GM23338 (cell line): ENCODE results near the gene HPX. TPM values are rescaled to one million over a fixed set of nuclear protein-coding genes. Genes with fewer than 3 reads are reported as not detected.

Source experiments
- ATAC-seq: fragments of 200-7000 bp; cut with Tn5 transposase; 3 replicates; pipeline ENCODE4 v1.9.1; 2020
- DNase-seq: peaks from one replicate; pipeline ENCODE4 v3.0.0-alpha.2; 2015; ENCODE audit warnings: low spot score
- H2AFZ ChIP-seq: fragments of 200-600 bp; sonication (generic); 2 replicates; pipeline ENCODE4 v1.8.0; 2016; ENCODE audit warnings: antibody characterized with exemption, mild to moderate bottlenecking, moderate library complexity
- H3F3A ChIP-seq: fragments of 200-600 bp; sonication (generic); replicated peaks from 2 replicates; pipeline ENCODE4 v1.8.0; 2017; ENCODE audit warnings: antibody characterized with exemption, mixed run types, low read depth
- H3K27ac ChIP-seq: fragments of 200-600 bp; sonication (generic); 2 replicates; pipeline ENCODE4 v1.6.1; 2016; ENCODE audit warnings: low read depth
- H3K27me3 ChIP-seq: fragments of 200-600 bp; sonication (generic); 2 replicates; pipeline ENCODE4 v1.8.0; 2016; ENCODE audit warnings: mild to moderate bottlenecking, mixed run types, moderate library complexity; ENCODE audit not compliant: insufficient read depth
- H3K36me3 ChIP-seq: fragments of 200-600 bp; sonication (generic); 2 replicates; pipeline ENCODE4 v1.8.0; 2016; ENCODE audit warnings: mild to moderate bottlenecking; ENCODE audit not compliant: insufficient read depth
- H3K4me1 ChIP-seq: fragments of 200-600 bp; sonication (generic); 2 replicates; pipeline ENCODE4 v1.8.0; 2016; ENCODE audit warnings: mild to moderate bottlenecking, moderate library complexity; ENCODE audit not compliant: insufficient read depth
- H3K4me2 ChIP-seq: fragments of 200-600 bp; sonication (generic); 2 replicates; pipeline ENCODE4 v1.7.1; 2017; ENCODE audit warnings: mixed run types
- H3K4me3 ChIP-seq: fragments of 200-600 bp; sonication (generic); 2 replicates; pipeline ENCODE4 v1.6.1; 2016; ENCODE audit warnings: mixed run types
- H3K79me2 ChIP-seq: fragments of 200-600 bp; sonication (generic); replicated peaks from 2 replicates; pipeline ENCODE4 v1.8.0; 2017; ENCODE audit warnings: mild to moderate bottlenecking; ENCODE audit not compliant: insufficient read depth
- H3K9me2 ChIP-seq: fragments of 200-600 bp; sonication (generic); 2 replicates; pipeline ENCODE4 v1.8.0; 2017; ENCODE audit not compliant: insufficient read depth
- H4K20me1 ChIP-seq: fragments of 200-600 bp; sonication (generic); replicated peaks from 2 replicates; pipeline ENCODE4 v1.8.0; 2017; ENCODE audit warnings: mild to moderate bottlenecking; ENCODE audit not compliant: insufficient read depth
- H3K27ac Mint-ChIP-seq: 2 replicates; pipeline ENCODE4 v1.8.0; 2020; ENCODE audit warnings: inconsistent platforms, mild to moderate bottlenecking, moderate library complexity, mixed read lengths
- H3K27me3 Mint-ChIP-seq: 3 replicates; pipeline ENCODE4 v1.8.0; 2022; ENCODE audit warnings: low read depth, mild to moderate bottlenecking, moderate library complexity, mixed read lengths, inconsistent platforms; ENCODE audit not compliant: insufficient read depth, poor library complexity
- H3K36me3 Mint-ChIP-seq: 3 replicates; pipeline ENCODE4 v1.8.0; 2021; ENCODE audit warnings: low read depth, mild to moderate bottlenecking, inconsistent platforms, moderate library complexity, mixed read lengths
- H3K4me1 Mint-ChIP-seq: 3 replicates; pipeline ENCODE4 v1.8.0; 2020; ENCODE audit warnings: mild to moderate bottlenecking, inconsistent platforms, mixed read lengths
- H3K4me3 Mint-ChIP-seq: 3 replicates; pipeline ENCODE4 v1.8.0; 2021; ENCODE audit warnings: moderate library complexity, mild to moderate bottlenecking, inconsistent platforms, mixed read lengths
- H3K9me3 Mint-ChIP-seq: 3 replicates; pipeline ENCODE4 v1.8.0; 2020; ENCODE audit warnings: moderate library complexity, mild to moderate bottlenecking, inconsistent platforms, mixed read lengths
- CREB1 ChIP-seq: fragments of 250-450 bp; sonication (Bioruptor Pico); IDR thresholded peaks from 2 replicates; pipeline ENCODE4 v1.5.0; 2020; ENCODE audit warnings: low read depth, mild to moderate bottlenecking, moderate library complexity
- CTCF ChIP-seq, 2 experiments: fragments of 200-600 bp in 1 of 2; sonication (generic) in 1 of 2; conservative IDR thresholded peaks; 2 replicates each; pipeline versions ENCODE4 v1.5.1 to v1.6.1; 2016 to 2017; ENCODE audit warnings: antibody characterized with exemption in 2 of 2, low read depth in 2 of 2, mild to moderate bottlenecking in 2 of 2, moderate library complexity in 1 of 2
- EZH2 ChIP-seq: fragments of 200-600 bp; sonication (generic); IDR thresholded peaks from one replicate; pipeline ENCODE4 v1.8.0; 2017; ENCODE audit warnings: antibody characterized with exemption, mild to moderate bottlenecking, low read depth; ENCODE audit not compliant: unreplicated experiment
- EZH2phosphoT487 ChIP-seq: fragments of 200-600 bp; sonication (generic); IDR thresholded peaks from one replicate; pipeline ENCODE4 v1.8.1; 2018; ENCODE audit warnings: antibody characterized with exemption; ENCODE audit not compliant: unreplicated experiment
- NANOG ChIP-seq: IDR thresholded peaks from 2 replicates; pipeline ENCODE4 v1.6.1; 2016; ENCODE audit warnings: antibody characterized with exemption, borderline replicate concordance
- REST ChIP-seq: IDR thresholded peaks from one replicate; pipeline ENCODE4 v1.6.1; 2018; ENCODE audit warnings: antibody characterized with exemption; ENCODE audit not compliant: unreplicated experiment
- STAT1 ChIP-seq: IDR thresholded peaks from one replicate; pipeline ENCODE4 v1.6.1; 2016; ENCODE audit warnings: antibody characterized with exemption; ENCODE audit not compliant: unreplicated experiment
- ZNF114 ChIP-seq: fragments of 250-450 bp; sonication (Bioruptor Pico); IDR thresholded peaks from 2 replicates; pipeline ENCODE4 v1.5.0; 2020; ENCODE audit warnings: mild to moderate bottlenecking, moderate library complexity
- ZNF331 ChIP-seq: fragments of 250-450 bp; sonication (Bioruptor Pico); IDR thresholded peaks from 2 replicates; pipeline ENCODE4 v1.5.0; 2020; ENCODE audit warnings: low read depth, mild to moderate bottlenecking, moderate library complexity
- ZNF462 ChIP-seq: fragments of 250-450 bp; sonication (Bioruptor Pico); IDR thresholded peaks from 2 replicates; pipeline ENCODE4 v1.5.0; 2020; ENCODE audit warnings: mild to moderate bottlenecking, moderate library complexity
- polyA plus RNA-seq: library from polyadenylated mRNA; unstranded; fragments of >200 nt; fragmentation: Nextera tagmentation; extraction: Ambion mirVana; gene quantifications from 2 replicates; pipeline ENCODE4 v1.2.1, GENCODE V29; 2016
- total RNA-seq: library from RNA; depleted of rRNA; stranded (reverse); fragments of >200 nt; shearing (Covaris generic); gene quantifications from 2 replicates; pipeline ENCODE4 v1.2.3, GENCODE V29; 2014

Gene HPX
- total and polyA plus RNA-seq, 2 experiments from 2014 or later, result 0.47 to 0.63 TPM

- no peak for TF ChIP-seq CTCF (conservative IDR thresholded peaks at IDR 0.05; ENCODE audit: low read depth in 2 of 2)
Measured at GRCh38 chr11:6402061-6402470, 38.7 kb downstream of the HPX start (continued).

GRCh38 chr11:6401464-6401863 is 39.3 kb downstream of the HPX start:
- Mint-ChIP-seq H3K4me1 (peaks cover 16% of the 10 kb centered on the region), H3K27ac (no peak overlapping the region), H3K27me3 (peaks cover 9% of the 10 kb centered on the region), H3K9me3 (no peaks in the 10 kb centered on the region), H3K4me3 (no peak overlapping the region), H3K36me3 (no peaks in the 10 kb centered on the region; the same call in 2 of the 3 replicates)
- no peak overlapping the region for H3K4me2 ChIP-seq
- no peak overlapping the region for H3K27ac ChIP-seq
- no peaks in the 10 kb centered on the region for H3K27me3 ChIP-seq
- no peak overlapping the region for H3K4me3 ChIP-seq
- no peaks in the 10 kb centered on the region for H3K79me2 ChIP-seq
- H4K20me1 ChIP-seq, result no peaks in the 10 kb centered on the region
- no peak for ATAC-seq
- H3K9me2 ChIP-seq, result no peaks in the 10 kb centered on the region
- no peaks in the 10 kb centered on the region for H3F3A ChIP-seq
- DNase-seq, result no peak
- no peak overlapping the region for H2AFZ ChIP-seq
- peaks cover 5% of the 10 kb centered on the region; the same call in 1 of the 2 replicates for H3K4me1 ChIP-seq
- H3K36me3 ChIP-seq, result no peaks in the 10 kb centered on the region
- TF ChIP-seq STAT1, result no peak
- TF ChIP-seq REST, result no peak
- TF ChIP-seq EZH2, result no peak
- TF ChIP-seq NANOG, result no peak
- TF ChIP-seq ZNF462 (CRISPR knock-in tag), result no peak
- no peak for TF ChIP-seq ZNF114
- no peak for TF ChIP-seq CREB1 (CRISPR knock-in tag)
- no peak for TF ChIP-seq CTCF (conservative IDR thresholded peaks at IDR 0.05; ENCODE audit: low read depth in 2 of 2)
- TF ChIP-seq ZNF331 (CRISPR knock-in tag), result no peak
- no peak for TF ChIP-seq EZH2phosphoT487
